Stimulated activated effector memory CD8-positive, alpha-beta T cell treated with anti-CD3 and anti-CD28 coated beads, Interleukin-12 subunit alpha, Interleukin-12 subunit beta, amount 100 ng/mL, for 72 hours (primary cell): ENCODE data around the gene CNTNAP2.
"Not testable (repeated sequence)": the region's sequence is repeated elsewhere in the genome, so short reads cannot be mapped to it uniquely, and the experiment has no call there.

Experiments
- ATAC-seq: fragments of 150-1000 bp; cut with Tn5 transposase; 2 replicates; pipeline ENCODE4 v1.10.0; 2021
- DNase-seq, 2 donors: peaks; one replicate each; pipeline ENCODE4 v3.0.0; 2021 to 2022; ENCODE audit warnings: low spot score in 2 of 2
- H3K27ac Mint-ChIP-seq: one replicate; pipeline ENCODE4 v1.8.0; 2022; ENCODE audit warnings: mild to moderate bottlenecking, mixed read lengths
- H3K36me3 Mint-ChIP-seq: one replicate; pipeline ENCODE4 v1.8.0; 2022; ENCODE audit warnings: mild to moderate bottlenecking, mixed read lengths
- H3K4me1 Mint-ChIP-seq: one replicate; pipeline ENCODE4 v1.8.0; 2022; ENCODE audit warnings: mixed read lengths
- H3K4me3 Mint-ChIP-seq: one replicate; pipeline ENCODE4 v1.8.0; 2022; ENCODE audit warnings: mild to moderate bottlenecking, mixed read lengths
- H3K9me3 Mint-ChIP-seq: one replicate; pipeline ENCODE4 v1.8.0; 2022; ENCODE audit warnings: mixed read lengths

The CNTNAP2 gene

GRCh38 chr7:147708871-147709270, 1592.3 kb downstream of the CNTNAP2 start:
- no peak for ATAC-seq
- DNase-seq: no peak
- Mint-ChIP-seq H3K27ac (no peak overlapping the region), H3K4me3 (no peak overlapping the region), H3K36me3 (no peaks in the 10 kb centered on the region), H3K9me3 (peaks cover 21% of the 10 kb centered on the region), H3K4me1 (no peaks in the 10 kb centered on the region)

GRCh38 chr7:147711447-147711846, 1594.8 kb downstream of the CNTNAP2 start:
- H3K36me3 Mint-ChIP-seq: no peaks in the 10 kb centered on the region
- peaks cover 16% of the 10 kb centered on the region for H3K9me3 Mint-ChIP-seq
- no peak overlapping the region for H3K4me3 Mint-ChIP-seq
- DNase-seq (no peak), ATAC-seq (no peak)
- H3K27ac Mint-ChIP-seq: no peak overlapping the region
- H3K4me1 Mint-ChIP-seq: no peaks in the 10 kb centered on the region

GRCh38 chr7:147721962-147722830, 1605.6 kb downstream of the CNTNAP2 start:
- H3K4me1 Mint-ChIP-seq: no peaks in the 10 kb centered on the region
- no peaks in the 10 kb centered on the region for H3K36me3 Mint-ChIP-seq
- H3K27ac Mint-ChIP-seq: no peak overlapping the region
- DNase-seq: no peak
- H3K9me3 Mint-ChIP-seq: peaks cover 8% of the 10 kb centered on the region
- H3K4me3 Mint-ChIP-seq: no peak overlapping the region
- no peak for ATAC-seq

- no peak for DNase-seq
- no peak for ATAC-seq
- H3K4me1 Mint-ChIP-seq: no peaks in the 10 kb centered on the region
- H3K4me3 Mint-ChIP-seq: no peak overlapping the region
- H3K9me3 Mint-ChIP-seq: peaks cover 8% of the 10 kb centered on the region
- no peaks in the 10 kb centered on the region for H3K36me3 Mint-ChIP-seq
- H3K27ac Mint-ChIP-seq: no peak overlapping the region
Measured at GRCh38 chr7:147723536-147723935, 1606.9 kb downstream of the CNTNAP2 start.

- ATAC-seq: no peak
- DNase-seq: no peak
- Mint-ChIP-seq H3K9me3 (peaks cover 15% of the 10 kb centered on the region), H3K27ac (no peak overlapping the region), H3K36me3 (no peaks in the 10 kb centered on the region), H3K4me3 (no peak overlapping the region), H3K4me1 (no peaks in the 10 kb centered on the region)
Measured at GRCh38 chr7:147731311-147731710, 1614.7 kb downstream of the CNTNAP2 start.

GRCh38 chr7:147737559-147738214, 1621.1 kb downstream of the CNTNAP2 start:
- peaks cover 23% of the 10 kb centered on the region for H3K9me3 Mint-ChIP-seq
- H3K4me1 Mint-ChIP-seq, H3K4me3 Mint-ChIP-seq, DNase-seq, ATAC-seq, H3K36me3 Mint-ChIP-seq, H3K27ac Mint-ChIP-seq: not testable (repeated sequence)

- ATAC-seq (no peak), DNase-seq (no peak)
- H3K36me3 Mint-ChIP-seq: no peaks in the 10 kb centered on the region
- H3K9me3 Mint-ChIP-seq: peaks cover 30% of the 10 kb centered on the region
- H3K27ac Mint-ChIP-seq: no peak overlapping the region
- H3K4me3 Mint-ChIP-seq: no peak overlapping the region
- no peaks in the 10 kb centered on the region for H3K4me1 Mint-ChIP-seq
Measured at GRCh38 chr7:147742301-147742700, 1625.7 kb downstream of the CNTNAP2 start.

GRCh38 chr7:147756300-147756699, 1639.7 kb downstream of the CNTNAP2 start:
- H3K27ac Mint-ChIP-seq: no peak overlapping the region
- no peaks in the 10 kb centered on the region for H3K4me1 Mint-ChIP-seq
- DNase-seq: no peak
- H3K4me3 Mint-ChIP-seq: no peak overlapping the region
- ATAC-seq: no peak
- peaks cover 4% of the 10 kb centered on the region for H3K9me3 Mint-ChIP-seq
- no peaks in the 10 kb centered on the region for H3K36me3 Mint-ChIP-seq

GRCh38 chr7:147759327-147759943, 1642.8 kb downstream of the CNTNAP2 start:
- H3K4me1 Mint-ChIP-seq: no peaks in the 10 kb centered on the region
- no peaks in the 10 kb centered on the region for H3K36me3 Mint-ChIP-seq
- H3K4me3 Mint-ChIP-seq: no peak overlapping the region
- H3K27ac Mint-ChIP-seq: no peak overlapping the region
- ATAC-seq: no peak
- H3K9me3 Mint-ChIP-seq: peaks cover 12% of the 10 kb centered on the region
- DNase-seq: no peak

- Mint-ChIP-seq H3K4me1 (no peaks in the 10 kb centered on the region), H3K9me3 (peaks cover 18% of the 10 kb centered on the region), H3K36me3 (no peaks in the 10 kb centered on the region), H3K4me3 (no peak overlapping the region), H3K27ac (no peak overlapping the region)
- DNase-seq (no peak), ATAC-seq (no peak)
Measured at GRCh38 chr7:147765301-147765700, 1648.7 kb downstream of the CNTNAP2 start.

- DNase-seq: no peak
- peaks cover 17% of the 10 kb centered on the region for H3K9me3 Mint-ChIP-seq
- no peaks in the 10 kb centered on the region for H3K4me1 Mint-ChIP-seq
- no peak overlapping the region for H3K4me3 Mint-ChIP-seq
- no peak for ATAC-seq
- no peaks in the 10 kb centered on the region for H3K36me3 Mint-ChIP-seq
- H3K27ac Mint-ChIP-seq: no peak overlapping the region
Measured at GRCh38 chr7:147771344-147771743, 1654.7 kb downstream of the CNTNAP2 start.

- ATAC-seq: no peak
- DNase-seq: no peak
- Mint-ChIP-seq H3K36me3 (no peaks in the 10 kb centered on the region), H3K4me1 (no peaks in the 10 kb centered on the region), H3K4me3 (no peak overlapping the region), H3K27ac (no peak overlapping the region), H3K9me3 (peaks cover 16% of the 10 kb centered on the region)
Measured at GRCh38 chr7:147774461-147774860, 1657.9 kb downstream of the CNTNAP2 start.

GRCh38 chr7:147775516-147776284, 1659.1 kb downstream of the CNTNAP2 start:
- DNase-seq (no peak), ATAC-seq (no peak)
- Mint-ChIP-seq H3K27ac (no peak overlapping the region), H3K4me3 (no peak overlapping the region), H3K36me3 (no peaks in the 10 kb centered on the region), H3K4me1 (no peaks in the 10 kb centered on the region), H3K9me3 (peaks cover 15% of the 10 kb centered on the region)

- ATAC-seq: no peak
- DNase-seq: no peak
Measured at GRCh38 chr7:147777309-147777708, 1660.7 kb downstream of the CNTNAP2 start.

GRCh38 chr7:147779949-147780348, 1663.3 kb downstream of the CNTNAP2 start:
- Mint-ChIP-seq H3K36me3 (no peaks in the 10 kb centered on the region), H3K4me1 (no peaks in the 10 kb centered on the region), H3K9me3 (peaks cover 8% of the 10 kb centered on the region), H3K4me3 (no peak overlapping the region), H3K27ac (no peak overlapping the region)
- ATAC-seq: no peak
- DNase-seq: no peak

More at GRCh38 chr7:147777309-147777708, 1660.7 kb downstream of the CNTNAP2 start:
- Mint-ChIP-seq H3K9me3 (peaks cover 17% of the 10 kb centered on the region), H3K36me3 (no peaks in the 10 kb centered on the region), H3K27ac (no peak overlapping the region), H3K4me1 (no peaks in the 10 kb centered on the region), H3K4me3 (no peak overlapping the region)
